Measurements from ENCODE around the gene CCM2. TPM values are rescaled to one million over a fixed set of nuclear protein-coding genes. Genes with fewer than 3 reads are reported as not detected.

Gene CCM2
- polyA plus RNA-seq, 2 of the 4 experiments (the other 2 are of a cell fraction): 18.9 to 34.6 TPM

DNA sequence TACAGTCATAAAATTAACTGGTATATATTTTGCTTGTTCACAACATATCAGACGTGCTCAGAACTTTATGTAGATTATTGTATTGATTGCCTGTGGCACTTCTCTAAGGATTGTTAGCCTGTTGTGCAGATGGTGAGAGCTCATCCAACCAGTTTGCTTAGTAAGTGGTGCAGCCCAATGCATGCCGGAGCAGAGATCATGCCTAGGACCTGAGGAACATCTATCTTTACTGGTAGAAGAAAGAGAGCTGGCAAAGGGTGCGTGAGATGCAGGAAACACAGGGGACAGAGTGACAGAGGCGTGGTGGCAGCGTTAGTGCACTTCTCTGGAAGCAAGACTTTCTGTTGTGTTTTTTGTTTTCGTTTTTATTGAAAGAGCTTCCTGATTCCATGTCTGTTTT is 35.9 kb downstream of the CCM2 start:
- FAIRE-seq: peak; percentile 23
- Histone ChIP-seq H3K4me3 (no peak overlapping the region), H3K4me2 (no peak overlapping the region), H3K9me3 (no peaks in the 10 kb centered on the region), H3K4me1 (peaks cover 14% of the 10 kb centered on the region; the same call in 1 of the 3 replicates), H3K27ac (no peak overlapping the region)
- 72% methylated on average over 6 of the region's 6 CpGs for WGBS (ENCODE audit: missing lambda C conversion rate)
- ChIA-PET CTCF (interaction anchor here (1.1 to 1.5 kb wide), 3 partner anchors 10 to 14 kb away, joined by 3 to 6 read pairs (median 3); no protein-coding TSS in a partner anchor), POLR2A (no interaction called here)
- no peak for DNase-seq (ENCODE audit: low read depth in 1 of 2, low spot score in 1 of 2)
- no peak for ATAC-seq
- TF ChIP-seq RNF2 (IDR thresholded peaks at IDR 0.05; ENCODE audit: borderline replicate concordance, low read depth): no peak
- no peak for TF ChIP-seq EP300 (IDR thresholded peaks at IDR 0.05)
- TF ChIP-seq E2F6 (IDR thresholded peaks at IDR 0.05; ENCODE audit: borderline replicate concordance, low read depth): no peak
- no peak for TF ChIP-seq SMC3 (IDR thresholded peaks at IDR 0.05)
- TF ChIP-seq ZFP36 (IDR thresholded peaks at IDR 0.05; ENCODE audit: borderline replicate concordance, partially characterized antibody): no peak
- no peak for TF ChIP-seq MAX (IDR thresholded peaks at IDR 0.05)
- TF ChIP-seq CBX8 (IDR thresholded peaks at IDR 0.05): no peak
- TF ChIP-seq, protein P1, sequence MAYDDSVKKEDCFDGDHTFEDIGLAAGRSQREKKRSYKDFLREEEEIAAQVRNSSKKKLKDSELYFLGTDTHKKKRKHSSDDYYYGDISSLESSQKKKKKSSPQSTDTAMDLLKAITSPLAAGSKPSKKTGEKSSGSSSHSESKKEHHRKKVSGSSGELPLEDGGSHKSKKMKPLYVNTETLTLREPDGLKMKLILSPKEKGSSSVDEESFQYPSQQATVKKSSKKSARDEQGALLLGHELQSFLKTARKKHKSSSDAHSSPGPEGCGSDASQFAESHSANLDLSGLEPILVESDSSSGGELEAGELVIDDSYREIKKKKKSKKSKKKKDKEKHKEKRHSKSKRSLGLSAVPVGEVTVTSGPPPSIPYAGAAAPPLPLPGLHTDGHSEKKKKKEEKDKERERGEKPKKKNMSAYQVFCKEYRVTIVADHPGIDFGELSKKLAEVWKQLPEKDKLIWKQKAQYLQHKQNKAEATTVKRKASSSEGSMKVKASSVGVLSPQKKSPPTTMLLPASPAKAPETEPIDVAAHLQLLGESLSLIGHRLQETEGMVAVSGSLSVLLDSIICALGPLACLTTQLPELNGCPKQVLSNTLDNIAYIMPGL (CRISPR knock-in tag; IDR thresholded peaks at IDR 0.05; ENCODE audit: borderline replicate concordance): no peak
- no peak for TF ChIP-seq GATA3 (IDR thresholded peaks at IDR 0.05; ENCODE audit: borderline replicate concordance)
- no peak for TF ChIP-seq SREBF2 (IDR thresholded peaks at IDR 0.05)
- no peak for TF ChIP-seq CTCF (IDR thresholded peaks at IDR 0.05)
- TF ChIP-seq JUNB (IDR thresholded peaks at IDR 0.05): no peak
- no peak for TF ChIP-seq ZSCAN20 (CRISPR knock-in tag; IDR thresholded peaks at IDR 0.05)
- TF ChIP-seq CHD2 (IDR thresholded peaks at IDR 0.05; ENCODE audit: low read length, partially characterized antibody): no peak
- no peak for TF ChIP-seq CHD4 (IDR thresholded peaks at IDR 0.05; ENCODE audit: borderline replicate concordance)
- no peak for TF ChIP-seq ZNF302 (CRISPR knock-in tag; IDR thresholded peaks at IDR 0.05)

DNA sequence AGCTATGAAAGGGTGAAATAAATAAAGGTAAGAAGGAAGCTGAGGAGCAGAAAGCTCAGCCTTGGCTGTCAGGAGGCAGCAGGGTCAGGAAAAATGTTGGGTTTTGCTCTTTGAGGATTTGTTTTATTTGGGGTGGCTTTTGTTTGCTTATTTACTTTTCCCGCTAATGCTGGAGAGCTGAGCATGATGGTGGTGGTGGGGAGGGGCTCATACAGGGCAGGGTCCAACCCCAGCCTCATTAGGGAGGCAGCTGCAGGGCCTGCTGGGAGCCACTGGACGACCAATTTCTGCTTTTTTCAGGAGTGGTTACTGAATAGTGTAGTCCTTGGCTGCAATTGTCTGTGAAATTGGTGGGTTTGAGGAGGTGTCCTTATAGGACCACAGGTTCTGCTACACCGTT is 36.3 kb downstream of the CCM2 start:
- 58% methylated on average over 3 of the region's 3 CpGs for WGBS (ENCODE audit: missing lambda C conversion rate)
- FAIRE-seq: no peak
- Histone ChIP-seq H3K4me3 (no peak overlapping the region), H3K27ac (no peak overlapping the region), H3K4me2 (no peak overlapping the region), H3K4me1 (peaks cover 14% of the 10 kb centered on the region; the same call in 1 of the 3 replicates), H3K9me3 (no peaks in the 10 kb centered on the region)
- ATAC-seq: no peak
- ChIA-PET POLR2A (no interaction called here), CTCF (interaction anchor here (1.1 to 1.5 kb wide), 3 partner anchors 10 to 14 kb away, joined by 3 to 6 read pairs (median 3); no protein-coding TSS in a partner anchor)
- no peak for DNase-seq (ENCODE audit: low read depth in 1 of 2, low spot score in 1 of 2)
- TF ChIP-seq EHMT2 (IDR thresholded peaks at IDR 0.05; ENCODE audit: low read depth) (no peak), RCOR1 (IDR thresholded peaks at IDR 0.05; ENCODE audit: low read depth, low read length) (no peak), CBX8 (IDR thresholded peaks at IDR 0.05) (no peak), HDAC2 (IDR thresholded peaks at IDR 0.05) (no peak), KDM1A (IDR thresholded peaks at IDR 0.05; ENCODE audit: low read depth) (no peak), ELK1 (IDR thresholded peaks at IDR 0.05; ENCODE audit: low read depth, low read length) (no peak), ATOH8 (CRISPR knock-in tag; IDR thresholded peaks at IDR 0.05; ENCODE audit: low read depth) (no peak), NR3C1 (IDR thresholded peaks at IDR 0.05) (no peak), HOXB5 (CRISPR knock-in tag; IDR thresholded peaks at IDR 0.05) (no peak), EP300 (IDR thresholded peaks at IDR 0.05) (no peak), BCL3 (IDR thresholded peaks at IDR 0.05) (no peak), NFE2L2 (conservative IDR thresholded peaks at IDR 0.05; ENCODE audit: low read length) (no peak), POLR2AphosphoS2 (conservative IDR thresholded peaks at IDR 0.05; ENCODE audit: low read length) (no peak), FOSB (CRISPR knock-in tag; IDR thresholded peaks at IDR 0.05) (no peak), MAZ (IDR thresholded peaks at IDR 0.05; ENCODE audit: borderline replicate concordance, low read depth, low read length) (no peak), TFCP2L1 (CRISPR knock-in tag; IDR thresholded peaks at IDR 0.05) (no peak)

All from A549 (cell line).